ENCODE results near the gene LIN37. TPM values are rescaled to one million over a fixed set of nuclear protein-coding genes. Genes with fewer than 3 reads are reported as not detected.
"Not testable (repeated sequence)": the region's sequence is repeated elsewhere in the genome, so short reads cannot be mapped to it uniquely, and the experiment has no call there.

Gene LIN37
- total RNA-seq, 1 experiment from 2014 or later, result 12.4 TPM

- Mint-ChIP-seq H3K9me3 (ENCODE audit: low read depth, unreplicated experiment) (no peaks in the 10 kb centered on the region), H3K4me3 (ENCODE audit: low read depth, unreplicated experiment) (no peak overlapping the region), H3K36me3 (ENCODE audit: insufficient read depth, unreplicated experiment) (no peaks in the 10 kb centered on the region), H3K4me1 (ENCODE audit: low read depth, unreplicated experiment) (peaks cover 8% of the 10 kb centered on the region), H3K27ac (ENCODE audit: unreplicated experiment) (no peak overlapping the region), H3K27me3 (ENCODE audit: unreplicated experiment) (peaks cover 20% of the 10 kb centered on the region)
- BruUV-seq (replicated peaks), result no TSS peak
- CTCF ChIA-PET, result no interaction called here
- intact Hi-C loops (cut with micrococcal nuclease; ENCODE audit: unreplicated experiment), result no loop called here
- TF ChIP-seq, protein P1, sequence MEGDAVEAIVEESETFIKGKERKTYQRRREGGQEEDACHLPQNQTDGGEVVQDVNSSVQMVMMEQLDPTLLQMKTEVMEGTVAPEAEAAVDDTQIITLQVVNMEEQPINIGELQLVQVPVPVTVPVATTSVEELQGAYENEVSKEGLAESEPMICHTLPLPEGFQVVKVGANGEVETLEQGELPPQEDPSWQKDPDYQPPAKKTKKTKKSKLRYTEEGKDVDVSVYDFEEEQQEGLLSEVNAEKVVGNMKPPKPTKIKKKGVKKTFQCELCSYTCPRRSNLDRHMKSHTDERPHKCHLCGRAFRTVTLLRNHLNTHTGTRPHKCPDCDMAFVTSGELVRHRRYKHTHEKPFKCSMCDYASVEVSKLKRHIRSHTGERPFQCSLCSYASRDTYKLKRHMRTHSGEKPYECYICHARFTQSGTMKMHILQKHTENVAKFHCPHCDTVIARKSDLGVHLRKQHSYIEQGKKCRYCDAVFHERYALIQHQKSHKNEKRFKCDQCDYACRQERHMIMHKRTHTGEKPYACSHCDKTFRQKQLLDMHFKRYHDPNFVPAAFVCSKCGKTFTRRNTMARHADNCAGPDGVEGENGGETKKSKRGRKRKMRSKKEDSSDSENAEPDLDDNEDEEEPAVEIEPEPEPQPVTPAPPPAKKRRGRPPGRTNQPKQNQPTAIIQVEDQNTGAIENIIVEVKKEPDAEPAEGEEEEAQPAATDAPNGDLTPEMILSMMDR (IDR thresholded peaks at IDR 0.05; ENCODE audit: unreplicated experiment), result no peak
- peak; percentile 43 for DNase-seq
These were observed 45.2 kb downstream of the LIN37 start for GRCh38 chr19:35793381-35794165.

GRCh38 chr19:35795564-35795963 is 47.2 kb downstream of the LIN37 start:
- CTCF ChIA-PET; H3K27ac Mint-ChIP-seq (ENCODE audit: unreplicated experiment); DNase-seq; BruUV-seq (replicated peaks); intact Hi-C loops (cut with micrococcal nuclease; ENCODE audit: unreplicated experiment); H3K9me3 Mint-ChIP-seq (ENCODE audit: low read depth, unreplicated experiment); H3K36me3 Mint-ChIP-seq (ENCODE audit: insufficient read depth, unreplicated experiment); H3K4me3 Mint-ChIP-seq (ENCODE audit: low read depth, unreplicated experiment); H3K4me1 Mint-ChIP-seq (ENCODE audit: low read depth, unreplicated experiment): not testable (repeated sequence)
- H3K27me3 Mint-ChIP-seq (ENCODE audit: unreplicated experiment), result peaks cover 20% of the 10 kb centered on the region

DNA sequence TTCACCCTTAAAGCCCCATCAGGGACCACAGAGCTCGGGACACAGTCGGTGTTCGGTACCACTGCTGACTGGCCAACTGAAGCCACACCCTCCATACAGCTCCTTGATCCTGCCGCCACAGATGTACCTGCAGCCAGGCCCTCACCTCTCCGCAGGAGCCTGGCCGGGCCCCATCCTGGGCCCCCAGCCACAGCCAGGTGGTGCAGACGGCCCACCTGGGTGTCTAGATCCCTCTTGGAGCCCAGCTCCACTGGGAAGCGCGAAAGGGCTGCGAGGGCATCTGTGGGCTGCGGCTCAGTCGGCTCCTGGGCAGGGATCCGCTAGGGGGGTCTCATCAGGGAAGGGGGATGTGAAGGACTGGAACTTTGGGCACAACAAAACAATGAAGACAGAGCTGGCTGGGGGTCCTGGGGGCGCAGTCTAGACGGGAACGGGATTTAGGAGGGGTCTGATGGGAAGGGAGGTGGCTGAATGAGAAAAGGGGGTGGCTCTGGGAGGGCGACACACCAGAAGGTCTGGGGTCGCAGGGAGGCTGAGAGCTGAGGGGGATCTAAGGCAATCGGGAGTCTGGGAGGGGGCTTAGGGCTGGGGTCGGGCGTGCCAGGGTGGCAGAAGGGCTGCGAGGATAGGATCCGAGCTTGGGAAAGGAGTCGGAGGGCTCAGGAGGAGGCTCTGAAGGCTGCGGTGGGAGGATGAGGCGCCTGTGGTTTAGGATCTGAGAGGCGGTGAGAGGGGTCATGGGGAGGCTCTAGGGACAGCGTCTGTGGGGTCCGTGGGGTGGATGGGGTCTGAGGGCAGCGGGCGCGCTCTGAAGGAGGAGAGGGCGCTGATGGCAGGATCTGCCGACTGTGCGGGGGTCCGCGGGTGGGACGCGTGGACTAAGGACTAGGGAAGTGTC is 48.5 kb downstream of the LIN37 start:
- no peak for DNase-seq
- Mint-ChIP-seq H3K4me3 (ENCODE audit: low read depth, unreplicated experiment) (no peak overlapping the region), H3K36me3 (ENCODE audit: insufficient read depth, unreplicated experiment) (no peaks in the 10 kb centered on the region), H3K27ac (ENCODE audit: unreplicated experiment) (no peak overlapping the region), H3K27me3 (ENCODE audit: unreplicated experiment) (peaks cover 20% of the 10 kb centered on the region), H3K9me3 (ENCODE audit: low read depth, unreplicated experiment) (no peaks in the 10 kb centered on the region), H3K4me1 (ENCODE audit: low read depth, unreplicated experiment) (peaks cover 8% of the 10 kb centered on the region)
- CTCF ChIA-PET, result interaction anchor here (0.7 kb wide), 1 partner anchor 69 kb away, joined by 3 read pairs; no protein-coding TSS in a partner anchor
- intact Hi-C loops (cut with micrococcal nuclease; ENCODE audit: unreplicated experiment), result no loop called here
- TF ChIP-seq, protein P1 (IDR thresholded peaks at IDR 0.05; ENCODE audit: unreplicated experiment), result no peak
- no TSS peak for BruUV-seq (replicated peaks)

GRCh38 chr19:35797663-35798062 is 49.3 kb downstream of the LIN37 start:
- Mint-ChIP-seq H3K9me3 (ENCODE audit: low read depth, unreplicated experiment) (no peaks in the 10 kb centered on the region), H3K27ac (ENCODE audit: unreplicated experiment) (no peak overlapping the region), H3K4me1 (ENCODE audit: low read depth, unreplicated experiment) (peaks cover 8% of the 10 kb centered on the region), H3K36me3 (ENCODE audit: insufficient read depth, unreplicated experiment) (no peaks in the 10 kb centered on the region), H3K27me3 (ENCODE audit: unreplicated experiment) (peaks cover 20% of the 10 kb centered on the region), H3K4me3 (ENCODE audit: low read depth, unreplicated experiment) (no peak overlapping the region)
- BruUV-seq (replicated peaks), result no TSS peak
- TF ChIP-seq, protein P1 (IDR thresholded peaks at IDR 0.05; ENCODE audit: unreplicated experiment), result no peak
- CTCF ChIA-PET, result no interaction called here
- DNase-seq, result no peak
- intact Hi-C loops (cut with micrococcal nuclease; ENCODE audit: unreplicated experiment), result no loop called here
